22Rv1 (cell line): ENCODE measurements around the gene FRS3.

Source experiments
- H3K27ac ChIP-seq: fragments of 450-650 bp; 2 replicates; pipeline ENCODE4 v1.5.1; 2017
- ZFX ChIP-seq: fragments of 450-650 bp; IDR thresholded peaks from 2 replicates; pipeline ENCODE4 v1.6.1; 2017; ENCODE audit warnings: antibody characterized with exemption, borderline replicate concordance
- TF ChIP-seq, protein P1 (sequence below): fragments of 450-650 bp; IDR thresholded peaks from 2 replicates; pipeline ENCODE4 v1.5.1; 2017; ENCODE audit warnings: mild to moderate bottlenecking

The FRS3 gene

DNA sequence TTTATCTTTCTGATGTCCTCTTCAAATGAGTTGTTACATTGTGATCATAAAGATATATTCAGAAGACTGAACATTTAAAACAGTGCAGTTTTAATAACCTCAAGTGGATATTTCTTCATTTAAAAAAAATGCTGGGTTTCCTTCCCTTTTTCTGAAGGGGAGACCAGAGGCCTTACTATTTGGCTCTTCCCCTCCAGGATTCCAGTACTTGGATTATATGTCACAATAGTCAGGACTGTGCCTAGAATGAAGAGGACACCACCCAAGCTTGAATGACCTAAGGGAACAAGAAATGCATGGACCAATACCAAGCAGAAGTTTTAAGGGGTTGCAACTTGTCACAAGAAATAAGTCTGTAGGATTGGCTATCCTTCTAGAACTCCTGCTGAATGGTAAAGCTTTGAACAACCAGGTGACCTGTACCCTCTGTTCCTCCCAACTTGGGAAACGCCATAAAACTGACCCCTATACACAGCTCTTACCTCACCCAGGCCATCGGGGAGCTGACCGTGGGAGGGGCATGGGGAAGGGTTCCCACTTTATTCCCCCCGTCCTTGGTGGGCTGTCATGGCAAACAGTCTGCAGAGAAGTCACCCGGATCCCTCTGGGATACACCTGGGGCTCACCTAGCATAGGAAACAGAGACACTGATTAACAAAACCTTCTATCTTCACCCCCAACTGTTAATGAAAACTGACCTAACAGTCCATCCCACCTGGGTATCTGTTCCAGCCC lies 2.0 kb downstream of the FRS3 start:
- H3K27ac ChIP-seq = no peak overlapping the region
- TF ChIP-seq ZFX = no peak
- TF ChIP-seq, protein P1, sequence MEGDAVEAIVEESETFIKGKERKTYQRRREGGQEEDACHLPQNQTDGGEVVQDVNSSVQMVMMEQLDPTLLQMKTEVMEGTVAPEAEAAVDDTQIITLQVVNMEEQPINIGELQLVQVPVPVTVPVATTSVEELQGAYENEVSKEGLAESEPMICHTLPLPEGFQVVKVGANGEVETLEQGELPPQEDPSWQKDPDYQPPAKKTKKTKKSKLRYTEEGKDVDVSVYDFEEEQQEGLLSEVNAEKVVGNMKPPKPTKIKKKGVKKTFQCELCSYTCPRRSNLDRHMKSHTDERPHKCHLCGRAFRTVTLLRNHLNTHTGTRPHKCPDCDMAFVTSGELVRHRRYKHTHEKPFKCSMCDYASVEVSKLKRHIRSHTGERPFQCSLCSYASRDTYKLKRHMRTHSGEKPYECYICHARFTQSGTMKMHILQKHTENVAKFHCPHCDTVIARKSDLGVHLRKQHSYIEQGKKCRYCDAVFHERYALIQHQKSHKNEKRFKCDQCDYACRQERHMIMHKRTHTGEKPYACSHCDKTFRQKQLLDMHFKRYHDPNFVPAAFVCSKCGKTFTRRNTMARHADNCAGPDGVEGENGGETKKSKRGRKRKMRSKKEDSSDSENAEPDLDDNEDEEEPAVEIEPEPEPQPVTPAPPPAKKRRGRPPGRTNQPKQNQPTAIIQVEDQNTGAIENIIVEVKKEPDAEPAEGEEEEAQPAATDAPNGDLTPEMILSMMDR = no peak

DNA sequence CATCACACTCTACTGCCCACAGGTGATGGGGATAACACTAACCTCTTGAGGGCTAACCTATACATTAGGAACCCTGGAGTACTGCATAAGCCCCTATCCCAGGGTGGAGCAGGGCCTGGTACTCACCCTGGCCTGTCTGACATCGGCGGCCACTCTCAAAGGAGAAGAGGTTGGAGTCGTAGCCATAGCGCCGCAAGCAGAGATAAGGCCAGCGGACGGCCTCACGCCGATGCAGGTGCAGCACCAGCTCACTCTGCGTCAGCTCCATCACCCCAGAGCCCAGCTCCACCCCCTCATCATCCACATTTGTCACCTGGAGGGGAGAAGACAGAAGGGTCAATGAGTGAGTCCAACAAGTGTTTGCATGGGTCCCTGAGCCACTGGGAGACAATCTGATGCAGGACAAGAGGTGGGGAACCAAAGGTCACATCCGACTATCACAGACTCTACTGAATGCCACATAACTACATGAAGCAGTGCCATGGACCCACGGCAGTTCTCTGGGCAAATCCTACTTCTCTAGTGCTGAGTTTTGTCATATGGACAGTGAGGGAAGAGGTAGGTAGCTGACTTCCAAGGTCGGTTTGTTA lies 4.3 kb downstream of the FRS3 start:
- no peak overlapping the region for H3K27ac ChIP-seq
- TF ChIP-seq ZFX = no peak
- TF ChIP-seq, protein P1 = no peak

DNA sequence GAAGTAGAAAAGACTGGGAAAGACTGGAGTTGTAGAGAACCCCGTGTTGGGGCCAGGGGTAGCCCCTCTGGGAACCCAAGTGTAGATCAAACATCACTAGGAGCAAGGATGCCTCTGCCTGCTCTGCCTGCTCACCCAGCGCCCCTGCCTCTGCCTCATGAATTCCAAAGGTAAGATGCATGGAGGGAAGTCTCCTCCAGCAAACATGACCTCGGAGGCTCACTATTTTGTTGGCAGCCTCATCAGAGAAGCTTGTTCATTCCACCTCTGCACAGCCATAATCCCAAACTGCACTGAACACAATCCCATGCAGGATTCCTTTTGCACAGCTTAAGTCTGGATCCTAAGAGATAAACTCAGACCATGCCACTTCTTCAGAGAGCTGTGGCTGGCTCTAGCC lies 4.9 kb downstream of the FRS3 start:
- TF ChIP-seq, protein P1 = no peak
- TF ChIP-seq ZFX = no peak
- no peak overlapping the region for H3K27ac ChIP-seq

DNA sequence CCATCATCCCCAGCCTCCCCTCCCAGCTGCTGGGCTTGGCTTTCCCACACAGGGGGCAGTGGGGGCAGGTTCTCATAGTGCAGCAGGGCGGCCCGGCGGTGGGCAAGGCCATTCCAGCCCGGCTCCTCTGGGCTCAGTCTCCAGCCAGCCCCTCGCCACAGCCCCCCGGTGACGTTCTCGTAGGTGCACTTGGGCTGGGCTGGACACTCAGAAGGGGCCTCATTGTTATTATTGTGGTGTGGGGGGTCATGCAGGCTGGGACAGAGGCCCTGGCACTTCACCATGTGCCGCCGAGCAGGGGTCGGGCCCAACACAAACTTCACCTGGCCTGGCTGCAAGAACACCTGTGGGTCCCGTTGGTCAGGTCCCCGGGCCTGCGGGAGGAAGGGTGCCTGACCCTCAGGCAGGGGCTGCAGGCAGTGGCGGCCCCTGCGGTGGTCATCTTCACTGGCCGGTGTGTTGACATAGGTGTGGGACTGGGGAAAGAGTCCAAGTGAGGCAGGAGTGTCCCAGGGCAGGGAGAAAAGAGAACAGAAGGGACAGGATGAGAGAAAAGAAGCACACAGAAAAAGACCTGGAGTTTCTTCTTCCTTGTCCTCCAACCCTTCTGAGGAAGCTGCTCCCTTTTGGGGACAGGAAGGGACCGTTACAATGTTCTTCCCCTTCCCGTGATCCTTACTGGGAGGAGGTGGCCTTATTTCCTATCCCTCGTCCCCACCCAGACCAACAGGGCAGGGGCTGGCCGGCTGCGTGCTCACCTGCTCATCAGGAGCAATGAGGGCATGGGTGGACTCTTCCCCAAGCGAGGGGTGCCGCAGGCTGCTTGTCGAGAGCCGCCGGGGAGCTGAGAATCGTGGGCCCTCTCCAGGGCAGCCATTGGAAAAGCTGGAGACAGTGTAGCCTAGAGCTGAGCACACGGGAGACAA lies 8.4 kb downstream of the FRS3 start:
- TF ChIP-seq ZFX = no peak
- TF ChIP-seq, protein P1 = no peak
- no peak overlapping the region for H3K27ac ChIP-seq

DNA sequence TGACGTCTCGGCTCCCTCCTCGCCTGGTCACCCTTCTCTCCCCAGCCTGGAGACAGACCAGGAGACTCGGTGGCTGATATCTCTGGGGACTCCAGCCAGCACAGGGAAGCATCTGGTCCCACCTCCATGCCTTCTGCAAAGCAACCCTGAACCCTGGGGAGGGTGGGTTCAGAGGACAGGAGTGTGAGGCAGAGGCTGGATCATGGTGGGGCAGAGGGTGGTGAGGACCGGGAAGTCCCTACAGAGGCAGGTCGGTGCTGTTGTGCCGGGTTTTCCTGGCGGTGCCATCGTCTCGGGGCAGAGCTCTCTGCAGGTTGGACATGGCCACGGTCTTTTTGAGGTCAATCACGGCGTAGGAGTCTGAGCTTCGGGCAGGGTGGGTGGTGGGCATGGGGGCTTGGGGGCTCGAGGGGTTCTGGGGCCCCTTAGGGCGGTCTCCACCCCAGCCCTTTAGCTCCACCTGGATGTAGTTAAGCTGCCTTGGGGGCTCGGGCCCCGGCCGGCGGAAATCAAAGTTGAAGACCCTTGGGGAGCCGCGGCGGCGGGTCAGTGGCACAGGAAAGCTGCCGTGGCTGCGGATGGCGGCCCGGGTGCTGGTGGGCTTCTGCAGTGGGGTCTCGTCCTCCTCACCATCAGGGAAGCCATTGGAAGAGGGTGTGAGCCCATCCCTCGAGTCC lies 9.2 kb downstream of the FRS3 start:
- no peak for TF ChIP-seq ZFX
- TF ChIP-seq, protein P1 = no peak
- H3K27ac ChIP-seq = no peak overlapping the region

DNA sequence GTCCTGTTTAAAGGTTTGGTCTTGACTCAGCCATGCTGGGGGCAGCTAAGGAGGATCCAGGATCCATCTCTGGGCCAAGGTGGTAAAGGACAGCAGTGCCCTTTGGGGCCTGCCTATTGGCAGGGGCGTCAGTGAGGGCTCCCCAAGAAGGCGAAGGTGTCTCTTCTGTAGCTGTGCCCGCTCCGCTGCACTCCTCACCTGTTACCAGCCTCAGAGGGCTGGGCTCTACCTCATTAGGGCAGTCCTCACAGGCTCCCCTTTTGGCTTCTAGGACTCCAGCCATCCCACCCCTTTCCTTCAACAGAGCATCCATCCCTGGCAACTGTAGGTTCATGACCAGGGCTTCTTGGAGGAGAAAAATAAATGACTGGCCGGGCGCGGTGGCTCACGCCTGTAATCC lies 10.3 kb downstream of the FRS3 start:
- no peak for TF ChIP-seq ZFX
- TF ChIP-seq, protein P1 = no peak
- peak overlapping the region; percentile 55; the same call in 1 of the 2 replicates for H3K27ac ChIP-seq
